Posterior vena cava (tissue), 2 donors: ENCODE results near the gene ROR1. TPM values are rescaled to one million over a fixed set of nuclear protein-coding genes. Genes with fewer than 3 reads are reported as not detected.

Experiments used
- DNase-seq: peaks from one replicate; pipeline ENCODE4 v3.0.0-alpha.2; 2020; ENCODE audit warnings: low spot score
- intact Hi-C, 2 donors: fragments of 100-400 bp; cut with DNase I; formaldehyde crosslinking; loops; one replicate each; pipeline versions ENCODE4 v1.14.1 to v1.14.2; 2022 to 2023
- total RNA-seq, 2 donors: library from RNA; stranded (reverse); fragmentation: NEBNext Ultra II Directional; extraction: Animal tissue kit (Norgen Biotek cat#: 25700); gene quantifications; one replicate each; pipeline ENCODE4 v1.2.1, GENCODE V29; 2021
- donor health status: DM: yes; HTN: yes; CAD: no.
- donor health status: DM: yes; HTN: yes; CAD: no.

Gene ROR1
- total RNA-seq, 2 donors from 2014 or later: 19.3 to 25.8 TPM

GRCh38 chr1:63914241-63914640 is 140.4 kb downstream of the ROR1 start:
- DNase-seq: no peak
- intact Hi-C loops: no loop called here

- no peak for DNase-seq
- intact Hi-C loops: no loop called here
Observed at GRCh38 chr1:63914706-63915105, 140.9 kb downstream of the ROR1 start.

GRCh38 chr1:63915121-63915520 is 141.3 kb downstream of the ROR1 start:
- intact Hi-C loops: no loop called here
- DNase-seq: no peak

GRCh38 chr1:63916485-63917360 is 142.9 kb downstream of the ROR1 start:
- intact Hi-C loops: no loop called here
- DNase-seq: no peak

- DNase-seq: no peak
- intact Hi-C loops: no loop called here
Observed at GRCh38 chr1:63917571-63918417, 144.0 kb downstream of the ROR1 start.

GRCh38 chr1:63918418-63918945 is 144.7 kb downstream of the ROR1 start:
- intact Hi-C loops: no loop called here

GRCh38 chr1:63920154-63921117 is 146.6 kb downstream of the ROR1 start:
- DNase-seq: no peak
- intact Hi-C loops: no loop called here

More at GRCh38 chr1:63918418-63918945, 144.7 kb downstream of the ROR1 start:
- no peak for DNase-seq

- intact Hi-C loops: no loop called here
- DNase-seq: no peak
Observed at GRCh38 chr1:63921359-63921758, 147.5 kb downstream of the ROR1 start.

- no peak for DNase-seq
- intact Hi-C loops: no loop called here
Observed at GRCh38 chr1:63921802-63922201, 148.0 kb downstream of the ROR1 start.

- intact Hi-C loops: no loop called here
- DNase-seq: no peak
Observed at GRCh38 chr1:63922848-63923247, 149.0 kb downstream of the ROR1 start.

- intact Hi-C loops: no loop called here
Observed at GRCh38 chr1:63923302-63923701, 149.5 kb downstream of the ROR1 start.

GRCh38 chr1:63924600-63924999 is 150.8 kb downstream of the ROR1 start:
- DNase-seq: no peak
- intact Hi-C loops: no loop called here

More at GRCh38 chr1:63923302-63923701, 149.5 kb downstream of the ROR1 start:
- DNase-seq: no peak

- no peak for DNase-seq
- intact Hi-C loops: no loop called here
Observed at GRCh38 chr1:63928186-63929105, 154.6 kb downstream of the ROR1 start.

GRCh38 chr1:63929106-63929478 is 155.3 kb downstream of the ROR1 start:
- DNase-seq: no peak
- intact Hi-C loops: no loop called here

GRCh38 chr1:63931468-63931867 is 157.7 kb downstream of the ROR1 start:
- DNase-seq: no peak
- intact Hi-C loops: loop anchor here in 1 of 2 donors (10.0 kb wide), 1 partner anchor 203 kb away; no protein-coding TSS in a partner anchor

GRCh38 chr1:63934697-63935096 is 160.9 kb downstream of the ROR1 start:
- DNase-seq: no peak
- intact Hi-C loops: loop anchor here in 1 of 2 donors (10.0 kb wide), 1 partner anchor 200 kb away; no protein-coding TSS in a partner anchor

- DNase-seq: no peak
- intact Hi-C loops: loop anchor here in 1 of 2 donors (10.0 kb wide), 1 partner anchor 200 kb away; no protein-coding TSS in a partner anchor
Observed at GRCh38 chr1:63935143-63935542, 161.3 kb downstream of the ROR1 start.

GRCh38 chr1:63935553-63935952 is 161.7 kb downstream of the ROR1 start:
- DNase-seq: no peak
- intact Hi-C loops: loop anchor here in 1 of 2 donors (10.0 kb wide), 1 partner anchor 199 kb away; no protein-coding TSS in a partner anchor
